Measurements from ENCODE around the gene CCNY.
"Not testable (repeated sequence)": the region's sequence is repeated elsewhere in the genome, so short reads cannot be mapped to it uniquely, and the experiment has no call there.

The CCNY gene

DNA sequence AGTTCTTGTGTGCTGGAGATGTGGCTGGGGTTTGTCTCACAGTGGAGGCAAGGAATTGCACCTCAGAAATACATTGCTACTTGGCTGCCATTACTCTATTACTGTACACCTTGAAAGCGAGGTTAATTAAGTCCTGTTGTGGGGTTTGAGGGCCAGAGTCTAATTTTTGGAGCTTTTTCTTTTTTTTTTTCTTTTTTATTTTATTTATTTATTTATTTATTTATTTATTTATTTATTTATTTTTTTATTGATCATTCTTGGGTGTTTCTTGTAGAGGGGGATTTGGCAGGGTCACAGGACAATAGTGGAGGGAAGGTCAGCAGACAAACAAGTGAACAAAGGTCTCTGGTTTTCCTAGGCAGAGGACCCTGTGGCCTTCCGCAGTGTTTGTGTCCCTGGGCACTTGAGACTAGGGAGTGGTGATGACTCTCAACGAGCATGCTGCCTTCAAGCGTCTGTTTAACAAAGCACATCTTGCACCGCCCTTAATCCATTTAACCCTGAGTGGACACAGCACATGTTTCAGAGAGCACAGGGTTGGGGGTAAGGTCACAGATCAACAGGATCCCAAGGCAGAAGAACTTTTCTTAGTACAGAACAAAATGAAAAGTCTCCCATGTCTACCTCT lies 69.8 kb downstream of the CCNY start:
- H3K36me3 Mint-ChIP-seq; H3K4me3 Mint-ChIP-seq; ATAC-seq (ENCODE audit: low read depth); H3K27ac Mint-ChIP-seq; H3K9me3 Mint-ChIP-seq; DNase-seq (ENCODE audit: low spot score in 2 of 2); H3K27me3 Mint-ChIP-seq: not testable (repeated sequence)
- peaks cover 29% of the 10 kb centered on the region for H3K4me1 Mint-ChIP-seq

DNA sequence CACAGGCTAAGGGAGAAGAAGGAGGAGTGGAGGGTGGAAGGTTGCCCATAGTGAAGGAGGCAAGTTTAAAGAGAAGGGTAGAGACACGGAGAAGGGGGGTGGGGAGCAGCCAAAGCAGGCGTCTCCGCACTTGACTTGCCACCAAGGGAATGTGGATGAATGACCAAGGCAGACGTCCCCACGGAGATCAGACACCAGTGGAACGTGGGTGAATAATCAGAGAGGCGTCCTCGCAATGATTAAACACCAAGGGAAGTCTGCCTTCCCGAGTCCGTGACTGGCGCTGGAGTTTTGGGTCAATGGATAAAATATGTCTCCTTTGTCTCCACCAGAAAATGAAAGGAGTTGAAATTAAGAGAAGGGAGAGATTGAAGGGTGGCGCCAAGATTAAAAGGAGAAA lies 71.4 kb downstream of the CCNY start:
- not testable (repeated sequence) for ATAC-seq (ENCODE audit: low read depth); H3K27me3 Mint-ChIP-seq; H3K9me3 Mint-ChIP-seq; DNase-seq (ENCODE audit: low spot score in 2 of 2); H3K36me3 Mint-ChIP-seq; H3K4me3 Mint-ChIP-seq
- H3K4me1 Mint-ChIP-seq: peaks cover 29% of the 10 kb centered on the region
- H3K27ac Mint-ChIP-seq: peak overlapping the region; percentile 54

DNA sequence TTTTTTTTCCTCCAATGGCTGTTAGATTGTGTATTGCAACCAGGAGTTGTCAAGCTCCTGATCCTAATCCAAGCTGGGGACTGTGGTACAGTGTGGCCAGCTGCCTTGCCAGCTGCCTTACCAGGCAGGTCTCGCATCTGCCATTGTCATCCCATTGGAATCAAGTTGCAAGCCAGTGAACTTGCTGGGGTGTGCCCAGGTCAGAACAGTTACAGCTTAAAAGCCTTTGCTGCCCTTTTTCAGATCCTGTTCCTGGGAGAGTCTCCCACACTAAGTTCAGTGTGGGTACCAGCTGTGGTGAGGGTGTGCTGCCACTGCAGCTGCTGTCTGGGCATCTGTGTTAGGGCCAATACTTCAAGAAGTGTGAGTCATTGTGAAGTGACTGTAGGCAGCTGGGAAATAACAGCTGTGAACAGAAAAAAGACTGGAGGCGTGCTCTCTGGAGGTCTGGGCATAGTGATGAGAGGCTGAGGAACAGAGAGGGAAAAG lies 72.8 kb downstream of the CCNY start:
- DNase-seq (ENCODE audit: low spot score in 2 of 2): no peak
- Mint-ChIP-seq H3K4me3 (no peak overlapping the region), H3K27ac (no peak overlapping the region)

DNA sequence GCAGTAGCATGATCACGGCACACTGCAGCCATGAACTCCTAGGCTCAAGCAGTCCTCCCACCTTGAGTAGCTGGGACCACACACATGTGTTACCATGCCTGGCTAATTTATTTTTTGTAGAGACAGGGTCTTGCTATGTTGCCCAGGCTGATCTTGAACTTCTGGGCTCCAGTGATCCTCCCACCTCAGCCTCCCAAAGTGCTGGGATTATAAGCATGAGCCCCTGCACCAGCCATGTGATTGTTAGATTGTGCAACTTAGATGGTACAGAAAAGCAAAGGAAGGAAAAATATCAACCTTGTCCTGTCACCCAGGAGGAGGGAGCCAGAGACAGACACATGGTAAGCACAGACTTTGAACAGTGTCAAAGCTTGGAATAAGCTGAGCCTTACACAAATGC lies 73.5 kb downstream of the CCNY start:
- H3K4me3 Mint-ChIP-seq: no peak overlapping the region
- no peak for ATAC-seq (ENCODE audit: low read depth)
- peaks cover 3% of the 10 kb centered on the region for H3K36me3 Mint-ChIP-seq
- peaks cover 36% of the 10 kb centered on the region for H3K4me1 Mint-ChIP-seq
- peak overlapping the region; percentile 54 for H3K27ac Mint-ChIP-seq
- DNase-seq (ENCODE audit: low spot score in 2 of 2): no peak
- no peaks in the 10 kb centered on the region for H3K27me3 Mint-ChIP-seq
- no peaks in the 10 kb centered on the region for H3K9me3 Mint-ChIP-seq

More for the DNA sequence above, 72.8 kb downstream of the CCNY start:
- ATAC-seq (ENCODE audit: low read depth): no peak
- peaks cover 29% of the 10 kb centered on the region for H3K4me1 Mint-ChIP-seq
- H3K9me3 Mint-ChIP-seq: no peaks in the 10 kb centered on the region
- no peaks in the 10 kb centered on the region for H3K27me3 Mint-ChIP-seq
- H3K36me3 Mint-ChIP-seq: peaks cover 3% of the 10 kb centered on the region

DNA sequence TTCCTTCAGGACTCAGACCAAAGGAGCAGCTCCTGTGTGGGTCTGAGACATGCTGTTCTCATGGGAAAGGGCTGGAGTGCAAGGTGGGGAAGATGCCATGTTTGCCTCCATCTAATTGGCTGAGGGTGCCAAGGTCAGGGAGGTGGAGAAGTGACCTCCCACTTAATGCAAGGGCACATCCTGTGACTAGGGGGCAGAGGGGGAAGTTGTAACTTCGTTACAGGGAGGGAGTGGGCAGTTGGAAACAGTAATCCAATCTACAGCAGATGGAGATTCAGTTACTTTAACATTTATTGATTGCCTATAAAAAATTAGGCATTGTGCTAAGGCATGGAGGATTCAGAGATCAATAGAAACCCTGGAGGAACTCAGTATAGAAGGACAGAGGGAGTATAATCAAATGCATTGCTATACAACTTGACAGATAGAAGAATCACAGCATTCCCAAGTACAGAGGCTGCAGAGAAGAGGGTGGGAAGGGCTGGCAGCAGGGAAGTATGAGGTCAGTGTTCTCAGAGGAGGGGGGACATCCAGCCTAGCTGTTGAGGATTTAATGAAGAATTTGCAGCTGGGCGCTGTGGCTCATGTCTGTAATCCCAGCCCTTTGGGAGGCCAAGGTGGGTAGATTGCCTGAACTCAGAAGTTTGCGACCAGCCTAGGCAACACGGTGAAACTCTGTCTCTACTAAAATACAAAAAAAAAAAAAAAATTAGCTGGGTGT lies 75.9 kb downstream of the CCNY start:
- no peak for DNase-seq (ENCODE audit: low spot score in 2 of 2)
- Mint-ChIP-seq H3K4me1 (peaks cover 47% of the 10 kb centered on the region), H3K27ac (no peak overlapping the region), H3K27me3 (no peaks in the 10 kb centered on the region), H3K36me3 (peaks cover under 1% of the 10 kb centered on the region), H3K9me3 (no peaks in the 10 kb centered on the region), H3K4me3 (no peak overlapping the region)
- ATAC-seq (ENCODE audit: low read depth): no peak

DNA sequence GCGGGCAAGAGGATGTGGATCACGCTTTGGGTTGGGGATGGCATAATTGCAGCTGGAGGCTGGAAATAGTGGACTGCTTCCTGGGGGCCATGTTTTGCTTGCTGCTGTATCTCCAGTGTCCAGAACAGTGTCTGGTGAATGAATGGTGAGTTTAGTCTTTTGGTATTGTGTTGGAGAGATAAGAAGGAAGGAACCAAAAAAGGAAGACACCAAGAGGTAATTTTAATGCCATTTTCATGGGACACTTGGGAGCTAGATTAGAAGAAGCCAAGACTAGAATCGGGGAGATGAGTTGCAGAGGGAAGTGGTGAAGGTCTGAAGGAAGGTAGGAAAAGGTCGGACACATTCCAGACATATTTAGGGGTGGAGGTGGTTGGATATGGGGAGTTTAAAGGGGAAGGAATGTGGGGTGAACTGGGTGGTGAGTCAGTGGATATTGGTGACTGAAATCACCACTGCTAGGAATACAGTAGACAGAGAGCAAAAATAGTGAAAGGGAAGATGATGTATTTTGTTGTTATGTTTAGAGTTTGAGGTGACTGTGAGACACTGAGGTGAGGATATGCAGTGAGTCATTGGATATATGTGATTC lies 76.7 kb downstream of the CCNY start:
- H3K27me3 Mint-ChIP-seq: no peaks in the 10 kb centered on the region
- no peak for ATAC-seq (ENCODE audit: low read depth)
- H3K27ac Mint-ChIP-seq: no peak overlapping the region
- H3K4me3 Mint-ChIP-seq: no peak overlapping the region
- no peak for DNase-seq (ENCODE audit: low spot score in 2 of 2)
- H3K36me3 Mint-ChIP-seq: no peaks in the 10 kb centered on the region
- H3K4me1 Mint-ChIP-seq: peaks cover 43% of the 10 kb centered on the region
- no peaks in the 10 kb centered on the region for H3K9me3 Mint-ChIP-seq

DNA sequence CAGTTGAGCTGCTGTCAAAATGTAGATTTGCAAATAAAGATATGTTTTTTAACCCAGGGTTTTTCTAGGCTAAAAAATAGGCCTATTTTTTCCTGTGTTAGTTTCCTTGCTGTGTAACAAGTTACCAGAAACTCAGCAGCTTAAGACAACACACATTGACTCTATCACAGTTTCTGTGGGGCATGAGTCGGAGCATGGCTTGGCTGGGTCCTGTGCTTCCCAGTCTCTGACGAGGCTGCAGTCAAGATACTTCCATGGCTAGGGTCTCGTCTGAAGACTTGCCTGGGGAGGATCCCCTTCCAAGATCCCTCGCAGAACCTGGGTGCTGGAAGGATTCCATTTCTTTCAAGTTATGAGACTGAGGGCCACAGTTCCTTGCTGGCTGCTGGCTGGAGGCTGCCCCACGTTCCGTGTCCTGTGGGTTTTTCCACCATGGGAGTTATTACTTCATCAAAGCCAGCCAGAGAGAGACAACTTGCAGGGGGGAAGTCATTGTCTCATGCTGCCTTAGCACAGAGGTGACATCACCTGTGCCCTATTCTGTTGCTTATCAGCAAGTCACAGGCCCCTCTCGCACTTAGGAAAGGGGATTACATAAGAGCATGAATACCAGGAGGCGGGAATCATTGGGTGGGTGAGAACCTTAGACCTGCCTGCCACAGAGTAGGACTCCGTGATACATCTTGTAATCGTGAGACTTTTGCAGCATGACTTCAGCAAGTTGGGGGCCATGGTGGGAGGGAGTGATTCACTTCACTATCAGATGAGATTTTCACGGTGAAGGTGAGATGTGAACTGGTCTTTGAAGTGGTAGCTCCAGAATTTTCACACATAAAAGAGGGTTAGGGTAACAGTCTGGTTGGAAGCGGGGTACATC lies 77.9 kb downstream of the CCNY start:
- no peaks in the 10 kb centered on the region for H3K36me3 Mint-ChIP-seq
- no peaks in the 10 kb centered on the region for H3K27me3 Mint-ChIP-seq
- DNase-seq (ENCODE audit: low spot score in 2 of 2): no peak
- no peak overlapping the region for H3K4me3 Mint-ChIP-seq
- H3K9me3 Mint-ChIP-seq: no peaks in the 10 kb centered on the region
- peaks cover 43% of the 10 kb centered on the region for H3K4me1 Mint-ChIP-seq
- ATAC-seq (ENCODE audit: low read depth): no peak
- H3K27ac Mint-ChIP-seq: peak overlapping the region; percentile 84

DNA sequence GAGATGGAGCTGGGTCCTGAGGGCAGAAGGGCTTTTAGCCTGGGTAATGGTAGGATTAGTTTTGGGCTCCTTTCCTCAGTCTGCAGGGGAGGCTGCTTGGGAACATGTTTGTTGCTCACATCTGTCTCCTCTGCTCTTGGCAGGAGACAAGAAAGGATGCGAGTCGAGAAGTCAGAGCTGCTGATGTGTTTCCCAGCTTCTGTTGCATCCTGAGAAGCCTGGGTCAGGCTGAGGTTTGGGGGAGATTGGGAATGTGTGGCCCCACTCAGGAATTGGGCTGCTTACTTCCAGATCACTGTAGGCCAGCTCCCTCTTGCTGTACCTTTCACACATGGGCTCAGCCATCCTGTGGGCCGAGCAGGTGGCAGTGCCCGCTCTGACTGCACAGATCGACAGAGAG lies 79.2 kb downstream of the CCNY start:
- DNase-seq (ENCODE audit: low spot score in 2 of 2) (no peak), ATAC-seq (ENCODE audit: low read depth) (no peak)
- H3K4me3 Mint-ChIP-seq: no peak overlapping the region
- H3K27ac Mint-ChIP-seq: peak overlapping the region; percentile 84
- H3K9me3 Mint-ChIP-seq: no peaks in the 10 kb centered on the region
- peaks cover 44% of the 10 kb centered on the region for H3K4me1 Mint-ChIP-seq
- no peaks in the 10 kb centered on the region for H3K36me3 Mint-ChIP-seq
- H3K27me3 Mint-ChIP-seq: no peaks in the 10 kb centered on the region

DNA sequence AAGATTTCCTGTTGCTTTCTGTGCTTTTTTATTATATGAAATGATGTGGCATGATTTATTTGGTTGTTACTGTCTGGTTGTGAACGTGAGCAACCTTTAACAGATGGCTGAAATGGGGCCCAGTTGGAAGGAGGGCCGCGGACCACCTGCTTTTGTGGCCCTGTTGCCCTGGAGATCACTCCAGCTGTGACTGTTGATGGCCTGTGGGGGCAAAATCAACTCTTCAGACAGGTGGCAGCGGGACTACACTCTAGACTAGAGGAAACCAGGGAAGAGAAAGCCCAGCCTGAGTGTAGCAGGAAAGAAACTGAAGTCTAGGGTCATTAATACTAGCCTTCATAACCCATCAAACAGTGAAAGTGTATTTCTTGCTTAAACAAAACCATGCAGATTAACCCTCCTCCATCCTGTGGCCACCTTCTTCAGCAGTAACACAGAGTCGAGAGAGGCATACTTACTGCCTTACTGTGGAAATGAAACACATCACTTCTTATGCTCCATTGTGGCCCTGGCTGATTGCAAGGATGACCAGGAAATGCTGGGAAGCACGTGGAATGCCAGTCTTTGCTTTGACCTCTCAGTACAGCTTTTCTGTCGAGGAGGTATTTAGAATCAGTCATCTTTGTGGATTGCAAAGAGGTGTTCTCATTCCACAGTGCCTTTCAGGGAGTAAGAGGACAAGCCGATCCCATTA lies 80.5 kb downstream of the CCNY start:
- Mint-ChIP-seq H3K36me3 (no peaks in the 10 kb centered on the region), H3K9me3 (no peaks in the 10 kb centered on the region), H3K27ac (peak overlapping the region; percentile 84), H3K4me1 (peaks cover 49% of the 10 kb centered on the region), H3K4me3 (no peak overlapping the region), H3K27me3 (no peaks in the 10 kb centered on the region)
- no peak for DNase-seq (ENCODE audit: low spot score in 2 of 2)
- ATAC-seq (ENCODE audit: low read depth): peak; percentile 21

DNA sequence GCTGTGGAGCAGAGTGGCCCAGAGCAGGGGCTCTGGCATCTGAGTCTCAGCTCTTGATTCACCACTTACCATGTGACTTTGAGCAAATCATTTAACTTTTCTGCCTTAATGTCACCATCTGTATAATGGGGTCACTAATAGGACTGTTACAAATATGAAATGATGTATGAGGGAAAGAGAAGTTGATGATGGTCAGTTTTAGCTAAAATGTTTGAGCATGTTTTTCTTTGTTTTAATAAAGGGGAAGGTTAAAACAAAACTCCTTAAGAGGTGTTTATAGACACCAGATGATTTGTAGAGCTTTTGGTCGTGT lies 81.0 kb downstream of the CCNY start:
- Mint-ChIP-seq H3K9me3 (no peaks in the 10 kb centered on the region), H3K27ac (peak overlapping the region; percentile 84), H3K27me3 (no peaks in the 10 kb centered on the region), H3K4me3 (no peak overlapping the region), H3K36me3 (no peaks in the 10 kb centered on the region), H3K4me1 (peaks cover 49% of the 10 kb centered on the region)
- DNase-seq (ENCODE audit: low spot score in 2 of 2) (no peak), ATAC-seq (ENCODE audit: low read depth) (no peak)

DNA sequence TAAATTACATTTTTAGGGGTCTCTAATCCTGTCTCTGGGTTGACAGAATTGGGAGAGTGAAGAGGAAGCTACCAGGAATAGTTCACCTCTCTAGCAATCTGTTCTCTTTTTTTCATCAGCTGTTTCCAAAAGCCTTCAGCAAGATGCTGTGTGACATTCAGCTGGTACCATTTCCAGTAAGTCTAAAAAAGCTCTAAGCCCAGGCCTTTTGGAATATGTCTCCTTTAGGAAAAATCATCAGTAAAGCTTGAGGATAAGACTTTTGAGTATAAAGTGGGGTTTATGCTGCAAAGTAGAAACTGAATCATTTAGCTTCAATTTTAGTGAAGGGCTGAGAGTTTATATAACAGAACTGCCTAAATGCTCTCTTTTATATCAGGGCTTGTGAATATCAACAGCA lies 81.5 kb downstream of the CCNY start:
- peaks cover 49% of the 10 kb centered on the region for H3K4me1 Mint-ChIP-seq
- no peak for ATAC-seq (ENCODE audit: low read depth)
- H3K27ac Mint-ChIP-seq: peak overlapping the region; percentile 84

DNA sequence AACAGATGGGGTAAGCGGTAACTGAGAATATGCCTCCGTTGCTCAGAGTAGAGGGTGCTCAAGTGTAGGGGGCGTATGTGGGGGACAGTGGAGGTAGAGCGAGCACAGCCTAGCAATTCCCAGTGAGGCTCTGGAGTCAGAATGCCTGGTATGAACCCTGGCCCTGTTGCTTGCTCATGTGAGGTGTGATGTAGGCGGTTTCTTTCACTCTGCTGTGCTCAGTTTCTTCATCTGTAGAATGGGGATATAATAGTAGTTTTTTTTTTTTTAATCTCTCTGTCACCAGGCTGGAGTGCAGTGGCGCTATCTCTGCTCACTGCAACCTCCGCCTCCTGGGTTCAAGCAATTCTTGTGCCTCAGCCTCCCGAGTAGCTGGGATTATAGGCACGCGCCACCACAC lies 82.3 kb downstream of the CCNY start:
- not testable (repeated sequence) for H3K4me3 Mint-ChIP-seq

More for the DNA sequence above, 81.5 kb downstream of the CCNY start:
- Mint-ChIP-seq H3K9me3 (no peaks in the 10 kb centered on the region), H3K36me3 (no peaks in the 10 kb centered on the region), H3K4me3 (no peak overlapping the region), H3K27me3 (no peaks in the 10 kb centered on the region)
- DNase-seq (ENCODE audit: low spot score in 2 of 2): no peak

DNA sequence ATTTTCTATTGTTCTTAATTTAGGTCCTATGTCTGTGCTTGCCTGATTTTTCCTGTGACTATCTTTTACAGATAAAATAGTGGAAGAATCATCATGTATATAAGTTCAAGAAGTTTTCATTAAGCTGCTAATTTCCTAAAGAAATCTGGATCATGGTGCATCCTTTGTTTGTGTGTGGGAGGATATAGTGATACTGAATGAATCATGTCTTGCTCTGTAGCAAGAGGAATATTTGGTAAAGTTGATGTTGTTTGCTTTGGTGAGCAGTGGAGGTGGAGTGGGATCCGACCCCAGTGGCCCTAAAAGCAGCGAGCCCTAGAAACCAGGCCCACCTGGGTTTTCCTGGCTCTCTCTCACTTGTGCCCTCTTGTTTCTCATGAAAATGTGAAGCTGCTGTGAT lies 83.7 kb downstream of the CCNY start:
- no peak for ATAC-seq (ENCODE audit: low read depth)
- no peak overlapping the region for H3K4me3 Mint-ChIP-seq
- no peaks in the 10 kb centered on the region for H3K27me3 Mint-ChIP-seq
- H3K27ac Mint-ChIP-seq: peak overlapping the region; percentile 43
- no peak for DNase-seq (ENCODE audit: low spot score in 2 of 2)
- peaks cover 1% of the 10 kb centered on the region for H3K36me3 Mint-ChIP-seq
- H3K9me3 Mint-ChIP-seq: no peaks in the 10 kb centered on the region
- H3K4me1 Mint-ChIP-seq: peaks cover 43% of the 10 kb centered on the region

More for the DNA sequence above, 82.3 kb downstream of the CCNY start:
- H3K27me3 Mint-ChIP-seq; H3K36me3 Mint-ChIP-seq; ATAC-seq (ENCODE audit: low read depth); H3K9me3 Mint-ChIP-seq; DNase-seq (ENCODE audit: low spot score in 2 of 2); H3K27ac Mint-ChIP-seq: not testable (repeated sequence)
- peaks cover 49% of the 10 kb centered on the region for H3K4me1 Mint-ChIP-seq

Measured in memory B cell (primary cell).